ENCODE results near the gene ZFPL1.

The ZFPL1 gene

DNA sequence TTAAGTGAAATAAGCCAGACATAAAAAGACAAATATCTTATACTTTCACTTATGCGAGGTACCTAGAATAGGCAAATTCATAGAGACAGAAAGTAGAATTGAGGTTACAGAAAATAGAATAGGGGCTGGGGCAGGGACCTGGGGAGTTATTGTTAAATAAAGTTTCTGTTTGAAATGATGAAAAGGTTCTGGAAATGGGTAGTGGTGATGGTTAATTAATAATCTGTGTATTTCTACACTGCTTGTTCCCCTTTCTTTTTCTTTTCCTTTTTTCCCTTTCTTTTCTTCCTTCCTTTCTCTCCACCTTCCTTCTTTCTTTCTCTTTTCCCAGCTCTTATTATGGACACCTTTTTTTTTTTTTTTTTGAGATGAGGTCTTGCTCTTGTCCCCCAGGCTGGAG is 28.5 kb upstream of the ZFPL1 start:
- no peak for DNase-seq (ENCODE audit: extremely low read depth, low read depth)
- TF ChIP-seq, protein P1, sequence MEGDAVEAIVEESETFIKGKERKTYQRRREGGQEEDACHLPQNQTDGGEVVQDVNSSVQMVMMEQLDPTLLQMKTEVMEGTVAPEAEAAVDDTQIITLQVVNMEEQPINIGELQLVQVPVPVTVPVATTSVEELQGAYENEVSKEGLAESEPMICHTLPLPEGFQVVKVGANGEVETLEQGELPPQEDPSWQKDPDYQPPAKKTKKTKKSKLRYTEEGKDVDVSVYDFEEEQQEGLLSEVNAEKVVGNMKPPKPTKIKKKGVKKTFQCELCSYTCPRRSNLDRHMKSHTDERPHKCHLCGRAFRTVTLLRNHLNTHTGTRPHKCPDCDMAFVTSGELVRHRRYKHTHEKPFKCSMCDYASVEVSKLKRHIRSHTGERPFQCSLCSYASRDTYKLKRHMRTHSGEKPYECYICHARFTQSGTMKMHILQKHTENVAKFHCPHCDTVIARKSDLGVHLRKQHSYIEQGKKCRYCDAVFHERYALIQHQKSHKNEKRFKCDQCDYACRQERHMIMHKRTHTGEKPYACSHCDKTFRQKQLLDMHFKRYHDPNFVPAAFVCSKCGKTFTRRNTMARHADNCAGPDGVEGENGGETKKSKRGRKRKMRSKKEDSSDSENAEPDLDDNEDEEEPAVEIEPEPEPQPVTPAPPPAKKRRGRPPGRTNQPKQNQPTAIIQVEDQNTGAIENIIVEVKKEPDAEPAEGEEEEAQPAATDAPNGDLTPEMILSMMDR (IDR thresholded peaks at IDR 0.05; ENCODE audit: low read depth, low read length), result no peak

DNA sequence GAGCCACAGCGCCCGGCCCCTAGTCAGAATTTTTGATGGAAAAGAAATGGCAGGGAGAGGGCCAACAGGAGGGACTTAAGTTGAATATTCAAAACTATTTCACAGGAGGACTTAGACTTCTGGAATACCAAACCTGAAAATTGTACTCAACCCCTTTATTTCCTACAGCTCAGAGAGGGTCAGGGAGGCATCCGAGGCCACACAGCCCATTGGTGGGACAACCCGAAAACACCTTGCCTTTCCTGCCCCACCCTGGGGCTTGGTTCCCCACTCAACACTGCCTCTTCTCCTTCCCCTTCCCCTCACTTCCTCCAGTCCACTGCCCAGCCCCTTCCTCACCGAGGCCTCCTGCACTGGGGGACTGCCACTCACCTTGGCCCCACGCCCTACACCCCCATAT is 27.0 kb upstream of the ZFPL1 start:
- no peak for DNase-seq (ENCODE audit: extremely low read depth, low read depth)
- TF ChIP-seq, protein P1 (IDR thresholded peaks at IDR 0.05; ENCODE audit: low read depth, low read length), result no peak

DNA sequence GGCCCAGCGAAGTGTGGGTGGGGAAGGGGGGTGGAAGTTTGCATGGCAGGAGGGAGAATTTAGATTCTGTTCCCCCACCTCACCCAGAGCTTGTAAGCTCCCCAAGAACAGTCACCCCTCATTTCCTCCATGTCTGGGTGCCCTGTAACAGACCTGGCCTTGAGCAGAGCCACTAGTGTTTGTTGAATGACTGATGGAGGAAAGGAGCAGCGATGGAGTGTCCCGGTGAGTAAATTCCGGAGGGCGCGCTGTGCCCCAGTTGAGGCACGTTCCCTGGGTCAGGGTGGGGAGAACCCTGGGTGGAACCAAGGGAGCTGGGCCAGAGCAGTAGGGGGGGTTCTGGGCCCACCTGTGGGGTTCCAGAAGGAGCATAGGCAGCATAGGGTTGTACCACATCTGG is 26.5 kb upstream of the ZFPL1 start:
- TF ChIP-seq, protein P1 (IDR thresholded peaks at IDR 0.05; ENCODE audit: low read depth, low read length), result no peak

DNA sequence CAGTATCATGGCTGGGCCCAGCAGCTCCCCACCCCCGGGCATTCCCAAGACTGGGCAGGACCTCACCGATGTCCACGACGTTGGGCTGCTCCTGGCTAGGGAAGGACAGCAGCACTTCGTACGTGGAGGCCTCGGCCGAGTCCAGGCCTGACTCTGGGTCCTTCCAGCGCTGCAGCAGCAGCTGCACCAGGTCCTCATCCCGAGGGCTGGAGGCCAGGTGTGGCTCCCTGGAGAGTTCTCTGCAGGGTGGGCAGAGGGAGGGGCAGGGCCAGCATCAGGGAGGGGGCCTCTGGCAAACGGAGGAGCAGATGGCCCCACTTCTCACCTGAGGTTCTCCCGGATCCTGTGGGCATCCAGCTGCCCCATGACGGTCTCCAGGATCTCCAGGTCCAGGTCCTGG is 26.0 kb upstream of the ZFPL1 start:
- no peak for DNase-seq (ENCODE audit: extremely low read depth, low read depth)

More for the DNA sequence above, 26.5 kb upstream of the ZFPL1 start:
- DNase-seq (ENCODE audit: extremely low read depth, low read depth), result no peak

DNA sequence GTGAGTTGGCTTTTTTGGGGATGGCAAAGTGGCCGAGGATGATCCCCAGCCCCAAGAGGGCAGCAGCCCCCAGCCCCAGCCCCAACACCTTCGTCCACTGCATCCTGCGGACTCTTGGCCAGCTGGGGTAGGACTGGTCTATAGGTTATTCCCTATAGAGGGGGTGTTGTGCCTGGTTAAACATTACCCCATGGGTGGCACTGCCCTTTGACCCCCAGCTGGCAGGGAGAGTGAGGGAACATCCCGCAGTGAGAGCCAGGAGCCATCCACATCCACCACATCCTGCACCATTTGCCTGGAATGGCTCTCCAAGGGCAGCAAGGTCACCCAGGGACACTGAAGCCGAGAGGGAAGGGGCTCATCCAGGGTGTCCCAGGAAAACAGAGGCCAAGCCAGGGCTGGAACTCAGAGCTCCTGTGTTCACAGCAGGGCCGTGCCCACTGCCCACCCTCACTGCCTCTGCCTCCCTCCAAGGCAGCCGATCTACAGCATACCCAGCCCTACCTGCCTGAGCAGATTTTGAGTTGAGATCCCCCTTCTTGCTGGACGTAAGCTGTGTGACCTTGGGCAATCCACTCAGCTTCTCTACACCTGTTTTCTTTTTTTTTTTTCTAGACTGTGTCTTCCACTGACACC is 25.5 kb upstream of the ZFPL1 start, which contains the start of gene NAALADL1:
TSS of gene NAALADL1 (minus strand) at position 135 of the 636 bp plus-strand sequence. CDS start at position 103, 32 bp downstream.
- TF ChIP-seq, protein P1 (IDR thresholded peaks at IDR 0.05; ENCODE audit: low read depth, low read length), result no peak
- DNase-seq (ENCODE audit: extremely low read depth, low read depth), result no peak

More for the DNA sequence above, 26.0 kb upstream of the ZFPL1 start:
- TF ChIP-seq, protein P1 (IDR thresholded peaks at IDR 0.05; ENCODE audit: low read depth, low read length), result no peak

DNA sequence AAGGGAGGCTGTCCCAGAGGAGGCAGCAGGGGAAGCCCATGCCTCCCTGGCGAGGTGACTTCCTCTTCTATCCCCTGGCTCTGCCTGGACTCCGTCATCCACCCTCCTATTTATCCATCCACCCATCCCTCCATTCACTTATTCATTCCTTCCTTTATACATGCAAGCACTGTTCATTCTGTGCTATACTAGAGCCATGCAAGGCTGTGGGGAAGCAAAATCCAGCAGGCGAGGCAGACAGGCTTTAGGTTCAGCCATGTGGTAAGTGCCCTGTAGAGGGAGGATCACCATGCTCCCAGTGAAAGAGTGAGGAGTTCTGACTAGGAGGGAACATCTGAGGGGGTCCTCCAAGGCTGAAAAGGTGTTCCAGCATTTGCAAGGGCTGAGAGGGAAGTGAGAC is 24.5 kb upstream of the ZFPL1 start:
- no peak for DNase-seq (ENCODE audit: extremely low read depth, low read depth)
- TF ChIP-seq, protein P1 (IDR thresholded peaks at IDR 0.05; ENCODE audit: low read depth, low read length), result no peak

DNA sequence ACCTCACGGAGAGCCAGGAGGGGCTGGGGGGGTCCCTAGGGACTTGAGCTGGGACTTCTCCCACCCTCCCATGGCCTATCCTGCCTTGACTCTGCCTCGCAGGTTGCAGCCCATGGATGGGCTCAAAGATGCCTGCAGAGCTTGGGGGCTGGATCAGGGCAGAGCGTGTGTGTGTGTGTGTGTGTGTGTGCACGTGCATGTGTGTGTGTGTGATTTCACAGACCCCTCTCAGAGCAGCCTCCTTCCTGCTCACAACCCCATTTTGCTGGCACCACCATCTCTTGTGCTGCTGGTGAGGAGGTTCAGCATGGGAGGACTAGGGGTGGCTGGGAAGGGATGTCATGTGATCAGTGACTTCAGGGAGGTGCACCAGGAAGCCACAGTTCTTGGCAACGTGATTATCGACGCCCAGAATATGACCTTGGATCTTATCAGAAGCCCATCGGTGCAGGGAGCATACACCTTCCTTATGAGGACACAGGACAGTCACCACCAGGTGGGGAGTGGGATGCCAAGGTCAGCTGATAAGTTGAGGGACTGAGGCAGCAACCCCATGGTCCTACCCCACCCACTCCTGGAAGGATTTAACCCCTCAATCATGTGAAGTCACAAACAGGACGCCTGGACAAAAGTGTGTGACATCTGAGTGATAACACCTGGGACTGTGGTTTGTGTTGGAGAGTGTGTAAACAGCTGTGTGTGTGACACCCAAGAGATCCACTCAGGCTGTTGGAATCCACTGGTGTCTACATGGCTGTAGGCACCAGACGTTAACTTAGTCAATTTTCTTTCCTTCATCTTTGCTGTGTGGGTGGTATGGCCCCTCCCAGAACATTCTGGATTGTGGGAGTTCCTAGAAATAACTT is 23.8 kb upstream of the ZFPL1 start:
- no peak for DNase-seq (ENCODE audit: extremely low read depth, low read depth)
- TF ChIP-seq, protein P1 (IDR thresholded peaks at IDR 0.05; ENCODE audit: low read depth, low read length), result no peak
